Stimulated activated CD4-positive, alpha-beta T cell treated with anti-CD3 and anti-CD28 coated beads, Interleukin-1b, Interleukin-23, amount 100 ng/mL, for 48 hours (primary cell): ENCODE measurements around the gene PUDP.
"Not testable (repeated sequence)": the region's sequence is repeated elsewhere in the genome, so short reads cannot be mapped to it uniquely, and the experiment has no call there.

Source experiments
- DNase-seq: peaks from one replicate; pipeline ENCODE4 v3.0.0-alpha.2; 2020

The PUDP gene

DNA sequence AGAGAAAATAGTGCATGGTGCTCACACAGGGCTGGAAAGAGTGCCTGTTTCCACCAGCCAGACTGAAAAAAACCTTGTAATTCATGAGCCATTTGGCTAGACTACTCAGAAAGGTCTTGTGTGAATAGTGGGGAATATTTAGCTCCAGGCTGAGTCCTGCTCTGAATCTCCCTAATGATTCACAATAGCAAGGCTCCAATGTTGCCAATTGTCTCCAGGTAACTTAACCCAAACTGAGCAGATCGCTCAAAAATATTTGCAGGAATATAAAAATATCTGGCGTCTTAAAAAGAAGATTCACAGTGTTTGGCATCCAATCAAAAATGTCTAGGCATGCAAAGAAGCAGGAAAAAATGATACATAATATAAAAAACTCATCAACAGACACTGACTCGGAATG is 125.0 kb downstream of the PUDP start:
- DNase-seq: not testable (repeated sequence)

DNA sequence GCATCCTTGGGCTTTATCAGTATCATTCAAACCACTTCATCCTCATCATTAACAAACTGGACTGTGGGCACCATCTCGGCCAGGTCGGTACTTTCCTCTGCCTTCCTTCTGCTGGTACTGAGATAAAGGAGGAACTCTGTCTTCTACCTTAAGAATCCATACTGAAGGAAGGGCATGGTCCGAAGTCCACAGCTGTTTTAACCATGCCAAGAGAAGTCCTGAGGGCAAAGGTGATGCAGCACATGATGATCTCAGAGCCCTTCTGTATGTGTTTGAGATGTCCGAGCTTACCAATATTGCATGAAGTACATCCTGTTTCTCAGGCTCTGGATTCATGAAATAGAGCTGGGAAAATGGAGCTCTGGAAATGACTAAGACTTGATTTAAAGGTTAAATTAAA is 126.0 kb downstream of the PUDP start:
- DNase-seq: no peak

DNA sequence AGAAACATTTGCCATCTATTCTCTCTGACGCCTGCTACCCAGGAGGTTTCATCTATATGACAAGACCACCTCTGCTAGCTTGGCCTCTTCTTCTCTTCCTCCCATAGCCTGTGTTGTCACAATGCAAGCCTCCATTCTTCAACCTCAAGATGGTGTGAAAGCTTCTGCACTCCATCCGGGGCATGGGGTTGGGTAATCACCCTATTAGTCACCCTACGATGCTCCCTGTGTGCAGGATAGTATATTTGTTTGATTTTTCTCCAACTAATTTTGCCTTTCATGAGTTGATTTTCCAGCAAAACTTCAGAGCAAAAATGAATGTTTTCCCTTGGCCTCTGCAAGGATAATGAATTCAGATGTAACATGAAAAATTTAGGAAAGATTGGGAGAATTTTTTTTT is 128.4 kb downstream of the PUDP start:
- no peak for DNase-seq

DNA sequence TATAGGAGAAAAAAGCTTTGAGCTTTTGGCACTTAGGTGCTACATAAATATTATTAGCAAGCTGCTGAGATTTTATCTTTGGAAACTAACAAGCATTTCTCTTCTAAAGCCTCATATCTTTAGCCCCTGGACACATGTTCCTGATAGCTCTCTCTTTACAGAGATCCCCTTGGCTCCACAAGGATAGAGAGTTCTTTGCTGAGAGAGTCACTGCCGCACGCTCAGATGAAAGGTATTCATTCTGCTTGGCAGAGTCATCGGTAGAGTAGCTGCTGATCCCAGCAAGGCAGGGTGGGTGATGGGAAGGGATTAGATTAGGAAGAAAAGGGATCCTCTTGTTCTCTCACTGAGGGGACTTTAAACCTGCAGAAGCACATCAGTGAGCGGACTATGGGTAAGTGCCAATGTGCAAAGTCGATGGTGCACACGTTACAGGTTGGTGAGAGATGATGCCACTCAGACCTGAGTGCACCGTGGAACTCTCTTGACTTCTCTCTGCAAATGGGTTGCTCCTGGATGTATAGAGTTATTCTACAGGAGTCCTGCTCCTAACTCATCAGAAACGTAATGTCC is 135.6 kb downstream of the PUDP start:
- DNase-seq: not testable (repeated sequence)

DNA sequence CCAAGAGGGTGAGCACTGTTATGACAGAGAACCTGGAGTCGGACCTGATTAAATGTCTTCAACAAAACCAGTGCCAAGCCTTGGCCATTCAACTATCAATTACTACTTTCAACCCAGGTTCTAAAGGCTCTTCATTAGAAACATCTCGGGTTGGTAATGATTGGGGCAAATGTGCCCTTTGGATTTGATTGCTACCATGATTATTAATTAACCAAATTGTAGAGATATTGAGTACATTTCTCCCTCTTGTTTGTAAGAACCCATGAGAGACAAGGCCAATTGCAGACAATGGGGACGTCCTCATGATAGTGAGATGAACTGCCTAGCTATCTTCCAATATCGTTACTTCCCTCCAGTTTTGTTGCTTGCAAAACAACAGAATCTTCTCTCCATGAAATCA is 137.1 kb downstream of the PUDP start:
- DNase-seq: not testable (repeated sequence)

DNA sequence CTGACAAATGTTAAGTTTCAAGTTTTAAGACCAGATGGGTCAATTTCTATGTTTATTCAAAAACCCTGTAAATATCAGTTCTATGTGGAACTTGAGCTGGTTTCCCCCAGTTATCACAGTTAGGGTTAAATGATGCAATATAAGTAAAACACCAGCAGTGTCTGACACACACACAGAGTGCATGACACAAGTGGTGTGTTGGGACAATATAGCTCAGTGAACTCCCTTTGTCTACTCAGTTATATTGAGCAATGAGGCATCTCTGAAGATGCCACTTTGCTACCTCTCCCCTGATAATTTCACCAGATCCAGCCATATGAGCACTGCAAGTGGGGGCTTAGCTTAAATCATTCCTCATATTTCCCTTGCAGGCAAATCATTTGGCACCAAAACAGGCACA is 140.6 kb downstream of the PUDP start:
- not testable (repeated sequence) for DNase-seq
